HG02884 (cell line): ENCODE results near the gene KCNC1.

ENCODE experiments used
- ATAC-seq: cut with Tn5 transposase; IDR thresholded peaks from one replicate; pipeline ENCODE4 v1.9.1; 2021; ENCODE audit warnings: mild to moderate bottlenecking, moderate library complexity; ENCODE audit not compliant: unreplicated experiment

Gene KCNC1

GRCh38 chr11:17786824-17787525 is 52.4 kb downstream of the KCNC1 start:
- ATAC-seq: no peak

GRCh38 chr11:17788084-17788483 is 53.5 kb downstream of the KCNC1 start:
- ATAC-seq: no peak

GRCh38 chr11:17790453-17790852 is 55.9 kb downstream of the KCNC1 start:
- ATAC-seq: no peak

- ATAC-seq: no peak
Observed at GRCh38 chr11:17791144-17791543, 56.6 kb downstream of the KCNC1 start.

GRCh38 chr11:17792161-17792560 is 57.6 kb downstream of the KCNC1 start:
- no peak for ATAC-seq

- no peak for ATAC-seq
Observed at GRCh38 chr11:17793642-17794170, 59.1 kb downstream of the KCNC1 start.

- ATAC-seq: no peak
Observed at GRCh38 chr11:17794981-17795380, 60.4 kb downstream of the KCNC1 start.

- no peak for ATAC-seq
Observed at GRCh38 chr11:17796154-17796553, 61.6 kb downstream of the KCNC1 start.

GRCh38 chr11:17798253-17798652 is 63.7 kb downstream of the KCNC1 start:
- ATAC-seq: no peak

GRCh38 chr11:17798716-17799115 is 64.1 kb downstream of the KCNC1 start:
- ATAC-seq: no peak

GRCh38 chr11:17799147-17799546 is 64.6 kb downstream of the KCNC1 start:
- no peak for ATAC-seq

- no peak for ATAC-seq
Observed at GRCh38 chr11:17801166-17801565, 66.6 kb downstream of the KCNC1 start.

GRCh38 chr11:17802491-17802890 is 67.9 kb downstream of the KCNC1 start:
- ATAC-seq: no peak

- no peak for ATAC-seq
Observed at GRCh38 chr11:17803754-17804334, 69.3 kb downstream of the KCNC1 start.

GRCh38 chr11:17805043-17805442 is 70.5 kb downstream of the KCNC1 start:
- ATAC-seq: no peak

GRCh38 chr11:17805873-17806272 is 71.3 kb downstream of the KCNC1 start:
- no peak for ATAC-seq

- no peak for ATAC-seq
Observed at GRCh38 chr11:17807034-17807433, 72.5 kb downstream of the KCNC1 start.

- no peak for ATAC-seq
Observed at GRCh38 chr11:17810041-17810440, 75.5 kb downstream of the KCNC1 start.

- ATAC-seq: no peak
Observed at GRCh38 chr11:17810746-17811145, 76.2 kb downstream of the KCNC1 start.

- ATAC-seq: no peak
Observed at GRCh38 chr11:17811352-17811751, 76.8 kb downstream of the KCNC1 start.

- ATAC-seq: no peak
Observed at GRCh38 chr11:17812091-17812864, 77.7 kb downstream of the KCNC1 start.

- no peak for ATAC-seq
Observed at GRCh38 chr11:17812865-17813187, 78.2 kb downstream of the KCNC1 start.
